ENCODE results near the gene GUCY1A2. TPM values are rescaled to one million over a fixed set of nuclear protein-coding genes. Genes with fewer than 3 reads are reported as not detected.

GUCY1A2 gene
- total and polyA plus RNA-seq, 8 donors, result 15.6 to 32.7 (median 26.2) TPM

DNA sequence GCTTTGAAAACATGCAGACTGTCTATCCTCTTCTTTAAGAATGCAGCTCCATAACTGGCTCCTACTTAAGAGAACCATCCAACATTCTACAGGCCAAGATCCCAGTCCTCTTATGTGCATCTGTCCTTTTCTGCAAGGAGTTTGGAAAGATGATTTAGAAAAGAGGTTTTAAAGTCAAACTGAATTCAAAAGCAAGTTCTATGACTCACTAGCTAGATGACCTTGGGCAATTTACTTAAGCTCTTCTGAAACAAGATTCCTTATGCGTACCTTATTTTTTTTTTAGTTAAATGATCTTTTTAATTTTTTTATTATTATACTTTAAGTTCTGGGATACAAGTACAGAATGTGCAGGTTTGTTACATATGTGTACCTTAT, 29.2 kb downstream of the GUCY1A2 start:
- Histone ChIP-seq H3K4me3 (no peak overlapping the region), H3K9me3 (no peaks in the 10 kb centered on the region), H3K27ac (no peak overlapping the region), H3K4me1 (peaks cover 0 to 6% of the 10 kb centered on the region in 2 donors), H3K27me3 (no peaks in the 10 kb centered on the region), H3K36me3 (no peaks in the 10 kb centered on the region)
- intact Hi-C loops (cut with DNase I), result no loop called here
- ATAC-seq, result no peak
- DNase-seq, result no peak
- no peak for TF ChIP-seq CTCF (IDR thresholded peaks at IDR 0.05)

DNA sequence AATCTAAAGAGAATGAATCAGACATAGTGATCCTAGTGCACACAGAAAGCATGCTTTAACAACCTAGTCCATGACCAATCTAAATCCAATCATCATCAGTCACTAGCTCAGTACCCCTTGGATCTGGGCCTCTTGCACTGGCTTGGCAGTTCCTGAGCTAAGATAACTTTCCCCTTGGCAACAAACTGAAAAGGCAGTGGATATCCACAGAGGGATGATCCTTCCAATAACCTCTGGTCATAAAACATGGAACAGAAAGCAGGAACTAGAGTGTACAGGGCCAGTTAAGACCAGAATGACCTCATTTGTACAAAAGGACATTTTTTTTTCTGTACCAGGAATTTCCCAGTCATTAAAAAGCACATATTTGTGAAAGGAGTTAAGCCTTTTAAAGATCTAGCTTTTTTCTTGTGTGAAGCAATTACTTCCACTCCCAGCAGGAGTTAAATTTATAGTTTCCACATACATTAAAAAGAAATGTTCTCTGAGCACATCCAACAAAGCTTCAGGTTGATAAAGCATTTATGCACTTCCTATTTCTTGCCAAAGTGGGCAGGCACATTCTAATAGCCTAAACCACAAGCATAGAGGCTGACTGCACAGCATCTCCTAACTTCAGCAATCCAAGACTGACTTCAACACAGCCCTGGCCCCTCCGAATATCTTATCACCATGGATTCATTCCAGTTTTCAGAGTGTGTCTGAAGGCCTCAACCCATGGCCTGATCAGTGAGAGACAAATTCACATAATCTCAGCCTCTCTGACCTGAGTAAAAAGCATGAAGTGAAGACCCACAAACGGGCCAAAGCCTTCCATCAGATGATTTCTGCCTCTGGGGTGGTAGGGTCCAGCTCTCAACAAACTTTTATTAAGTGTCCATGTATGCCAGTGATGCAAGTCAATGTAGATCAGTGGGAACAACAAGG, 29.9 kb downstream of the GUCY1A2 start:
- H3K9me3 ChIP-seq, result no peaks in the 10 kb centered on the region
- peak; percentile 45 for ATAC-seq
- H3K27me3 ChIP-seq, result no peaks in the 10 kb centered on the region
- H3K4me1 ChIP-seq, result peaks cover 0 to 6% of the 10 kb centered on the region in 2 donors
- no peak for TF ChIP-seq CTCF (IDR thresholded peaks at IDR 0.05)
- H3K27ac ChIP-seq, result peak overlapping the region in 1 of 2 donors; percentile 36
- H3K36me3 ChIP-seq, result no peaks in the 10 kb centered on the region
- no peak overlapping the region for H3K4me3 ChIP-seq
- peak in 2 of 4 donors; percentile 62 to 80 for DNase-seq
- intact Hi-C loops (cut with DNase I), result no loop called here

DNA sequence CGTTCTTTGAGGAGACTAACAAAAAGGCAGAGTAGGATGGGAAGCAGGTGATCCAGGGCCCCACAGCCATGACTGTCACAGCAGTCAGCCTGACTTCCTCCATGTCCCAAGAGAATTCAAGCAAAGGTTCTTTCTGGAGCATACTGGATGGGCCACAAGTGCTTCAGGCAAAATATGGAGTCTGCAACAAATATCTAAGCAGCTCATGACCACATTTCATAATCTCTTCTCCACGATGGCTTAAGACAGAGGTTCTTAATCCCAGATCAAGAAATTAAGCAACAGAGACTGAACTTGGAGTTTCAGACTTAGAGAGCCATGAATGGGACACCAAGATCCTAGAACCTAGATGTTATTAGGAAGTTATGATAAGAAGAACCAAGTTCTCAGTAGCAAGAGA, 31.6 kb downstream of the GUCY1A2 start:
- no peak for ATAC-seq

GRCh38 chr11:106986261-106986660, 32.0 kb downstream of the GUCY1A2 start:
- Histone ChIP-seq H3K27me3 (no peaks in the 10 kb centered on the region), H3K9me3 (no peaks in the 10 kb centered on the region), H3K27ac (no peak overlapping the region), H3K4me3 (no peak overlapping the region), H3K36me3 (no peaks in the 10 kb centered on the region), H3K4me1 (peaks cover 0 to 6% of the 10 kb centered on the region in 2 donors)
- no peak for TF ChIP-seq CTCF (IDR thresholded peaks at IDR 0.05)
- intact Hi-C loops (cut with DNase I), result no loop called here
- ATAC-seq, result no peak
- no peak for DNase-seq

More for the DNA sequence above, 31.6 kb downstream of the GUCY1A2 start:
- H3K4me1 ChIP-seq, result peaks cover 0 to 6% of the 10 kb centered on the region in 2 donors
- no peak for DNase-seq
- H3K36me3 ChIP-seq, result no peaks in the 10 kb centered on the region
- no peak overlapping the region for H3K27ac ChIP-seq
- no peaks in the 10 kb centered on the region for H3K9me3 ChIP-seq
- TF ChIP-seq CTCF (IDR thresholded peaks at IDR 0.05), result no peak
- H3K4me3 ChIP-seq, result no peak overlapping the region
- intact Hi-C loops (cut with DNase I), result no loop called here
- H3K27me3 ChIP-seq, result no peaks in the 10 kb centered on the region

GRCh38 chr11:106983991-106984390, 34.3 kb downstream of the GUCY1A2 start:
- Histone ChIP-seq H3K4me1 (peaks cover 0 to 6% of the 10 kb centered on the region in 2 donors), H3K27me3 (no peaks in the 10 kb centered on the region), H3K36me3 (no peaks in the 10 kb centered on the region), H3K9me3 (no peaks in the 10 kb centered on the region), H3K27ac (no peak overlapping the region), H3K4me3 (no peak overlapping the region)
- intact Hi-C loops (cut with DNase I), result no loop called here
- no peak for ATAC-seq
- DNase-seq, result no peak
- no peak for TF ChIP-seq CTCF (IDR thresholded peaks at IDR 0.05)

All from left lung (tissue), 10 donors.